Retinal pigment epithelial cell (primary cell): ENCODE results near the gene FBXW11.

ENCODE experiments used
- DNase-seq: peaks from one replicate; pipeline ENCODE4 v3.0.0-alpha.2; 2010; ENCODE audit warnings: low read depth
- H3K4me3 ChIP-seq: 2 replicates; pipeline ENCODE4 v1.5.1; 2011; ENCODE audit warnings: mild to moderate bottlenecking, low read length, control low read depth, moderate library complexity
- CTCF ChIP-seq: conservative IDR thresholded peaks from 2 replicates; pipeline ENCODE4 v1.5.1; 2011; ENCODE audit warnings: low read depth, low read length, control low read depth, inconsistent platforms

The FBXW11 gene

GRCh38 chr5:172050080-172050479, 43.6 kb upstream of the FBXW11 start:
- H3K4me3 ChIP-seq, result no peak overlapping the region
- TF ChIP-seq CTCF, result no peak
- no peak for DNase-seq

GRCh38 chr5:172049226-172049796, 42.9 kb upstream of the FBXW11 start:
- no peak overlapping the region for H3K4me3 ChIP-seq
- DNase-seq, result no peak
- TF ChIP-seq CTCF, result no peak

- no peak overlapping the region for H3K4me3 ChIP-seq
- DNase-seq, result no peak
- TF ChIP-seq CTCF, result no peak
These were observed 42.2 kb upstream of the FBXW11 start for GRCh38 chr5:172048539-172049101.

- H3K4me3 ChIP-seq, result no peak overlapping the region
- no peak for TF ChIP-seq CTCF
- DNase-seq, result no peak
These were observed 41.7 kb upstream of the FBXW11 start for GRCh38 chr5:172048170-172048422.

GRCh38 chr5:172046593-172046992, 40.2 kb upstream of the FBXW11 start:
- TF ChIP-seq CTCF, result no peak
- H3K4me3 ChIP-seq, result no peak overlapping the region
- no peak for DNase-seq

- no peak for TF ChIP-seq CTCF
- no peak for DNase-seq
- no peak overlapping the region for H3K4me3 ChIP-seq
These were observed 38.8 kb upstream of the FBXW11 start for GRCh38 chr5:172045315-172045632.

- no peak overlapping the region for H3K4me3 ChIP-seq
- TF ChIP-seq CTCF, result no peak
- no peak for DNase-seq
These were observed 38.3 kb upstream of the FBXW11 start for GRCh38 chr5:172044631-172045314.
